ENCODE measurements around the gene INHBE. TPM values are rescaled to one million over a fixed set of nuclear protein-coding genes. Genes with fewer than 3 reads are reported as not detected.
"Not testable (repeated sequence)": the region's sequence is repeated elsewhere in the genome, so short reads cannot be mapped to it uniquely, and the experiment has no call there.

Gene INHBE
- total and polyA plus RNA-seq, 4 donors = 17.6 to 181 (median 110) TPM

- H3K27me3 ChIP-seq (ENCODE audit: control insufficient read depth in 4 of 4, insufficient read depth in 4 of 4, low read length in 3 of 4) = no peaks in the 10 kb centered on the region
- H3K4me3 ChIP-seq (ENCODE audit: low read depth in 1 of 3, low read length in 3 of 3) = no peak overlapping the region
- H3K4me1 ChIP-seq (ENCODE audit: control insufficient read depth in 4 of 4, insufficient read depth in 4 of 4, low read length in 3 of 4) = no peaks in the 10 kb centered on the region
- no peak overlapping the region for H3K9ac ChIP-seq (ENCODE audit: low read depth in 1 of 2, low read length in 2 of 2)
- no peak for DNase-seq (ENCODE audit: low spot score)
- H3K9me3 ChIP-seq (ENCODE audit: control insufficient read depth in 4 of 4, low read length in 3 of 4) = no peaks in the 10 kb centered on the region
- no peak for TF ChIP-seq NR2F2 (IDR thresholded peaks at IDR 0.05)
- TF ChIP-seq, protein P1, sequence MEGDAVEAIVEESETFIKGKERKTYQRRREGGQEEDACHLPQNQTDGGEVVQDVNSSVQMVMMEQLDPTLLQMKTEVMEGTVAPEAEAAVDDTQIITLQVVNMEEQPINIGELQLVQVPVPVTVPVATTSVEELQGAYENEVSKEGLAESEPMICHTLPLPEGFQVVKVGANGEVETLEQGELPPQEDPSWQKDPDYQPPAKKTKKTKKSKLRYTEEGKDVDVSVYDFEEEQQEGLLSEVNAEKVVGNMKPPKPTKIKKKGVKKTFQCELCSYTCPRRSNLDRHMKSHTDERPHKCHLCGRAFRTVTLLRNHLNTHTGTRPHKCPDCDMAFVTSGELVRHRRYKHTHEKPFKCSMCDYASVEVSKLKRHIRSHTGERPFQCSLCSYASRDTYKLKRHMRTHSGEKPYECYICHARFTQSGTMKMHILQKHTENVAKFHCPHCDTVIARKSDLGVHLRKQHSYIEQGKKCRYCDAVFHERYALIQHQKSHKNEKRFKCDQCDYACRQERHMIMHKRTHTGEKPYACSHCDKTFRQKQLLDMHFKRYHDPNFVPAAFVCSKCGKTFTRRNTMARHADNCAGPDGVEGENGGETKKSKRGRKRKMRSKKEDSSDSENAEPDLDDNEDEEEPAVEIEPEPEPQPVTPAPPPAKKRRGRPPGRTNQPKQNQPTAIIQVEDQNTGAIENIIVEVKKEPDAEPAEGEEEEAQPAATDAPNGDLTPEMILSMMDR (IDR thresholded peaks at IDR 0.05; ENCODE audit: low read depth, low read length, missing input control) = no peak
- TF ChIP-seq GABPA (IDR thresholded peaks at IDR 0.05 in 1 of 2, conservative IDR thresholded peaks at IDR 0.05 in 1 of 2) = no peak
- TF ChIP-seq SP1 (IDR thresholded peaks at IDR 0.05) = no peak
- TF ChIP-seq TAF1 (conservative IDR thresholded peaks at IDR 0.05) = no peak
- no peak for TF ChIP-seq HNF4G (IDR thresholded peaks at IDR 0.05)
- TF ChIP-seq RAD21 (IDR thresholded peaks at IDR 0.05) = no peak
- no peak for TF ChIP-seq YY1 (IDR thresholded peaks at IDR 0.05)
- TF ChIP-seq, protein P2, sequence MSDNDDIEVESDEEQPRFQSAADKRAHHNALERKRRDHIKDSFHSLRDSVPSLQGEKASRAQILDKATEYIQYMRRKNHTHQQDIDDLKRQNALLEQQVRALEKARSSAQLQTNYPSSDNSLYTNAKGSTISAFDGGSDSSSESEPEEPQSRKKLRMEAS (IDR thresholded peaks at IDR 0.05) = no peak
- no peak for TF ChIP-seq JUND (IDR thresholded peaks at IDR 0.05)
- no peak for TF ChIP-seq FOXA1 (IDR thresholded peaks at IDR 0.05)
- TF ChIP-seq, protein P3, sequence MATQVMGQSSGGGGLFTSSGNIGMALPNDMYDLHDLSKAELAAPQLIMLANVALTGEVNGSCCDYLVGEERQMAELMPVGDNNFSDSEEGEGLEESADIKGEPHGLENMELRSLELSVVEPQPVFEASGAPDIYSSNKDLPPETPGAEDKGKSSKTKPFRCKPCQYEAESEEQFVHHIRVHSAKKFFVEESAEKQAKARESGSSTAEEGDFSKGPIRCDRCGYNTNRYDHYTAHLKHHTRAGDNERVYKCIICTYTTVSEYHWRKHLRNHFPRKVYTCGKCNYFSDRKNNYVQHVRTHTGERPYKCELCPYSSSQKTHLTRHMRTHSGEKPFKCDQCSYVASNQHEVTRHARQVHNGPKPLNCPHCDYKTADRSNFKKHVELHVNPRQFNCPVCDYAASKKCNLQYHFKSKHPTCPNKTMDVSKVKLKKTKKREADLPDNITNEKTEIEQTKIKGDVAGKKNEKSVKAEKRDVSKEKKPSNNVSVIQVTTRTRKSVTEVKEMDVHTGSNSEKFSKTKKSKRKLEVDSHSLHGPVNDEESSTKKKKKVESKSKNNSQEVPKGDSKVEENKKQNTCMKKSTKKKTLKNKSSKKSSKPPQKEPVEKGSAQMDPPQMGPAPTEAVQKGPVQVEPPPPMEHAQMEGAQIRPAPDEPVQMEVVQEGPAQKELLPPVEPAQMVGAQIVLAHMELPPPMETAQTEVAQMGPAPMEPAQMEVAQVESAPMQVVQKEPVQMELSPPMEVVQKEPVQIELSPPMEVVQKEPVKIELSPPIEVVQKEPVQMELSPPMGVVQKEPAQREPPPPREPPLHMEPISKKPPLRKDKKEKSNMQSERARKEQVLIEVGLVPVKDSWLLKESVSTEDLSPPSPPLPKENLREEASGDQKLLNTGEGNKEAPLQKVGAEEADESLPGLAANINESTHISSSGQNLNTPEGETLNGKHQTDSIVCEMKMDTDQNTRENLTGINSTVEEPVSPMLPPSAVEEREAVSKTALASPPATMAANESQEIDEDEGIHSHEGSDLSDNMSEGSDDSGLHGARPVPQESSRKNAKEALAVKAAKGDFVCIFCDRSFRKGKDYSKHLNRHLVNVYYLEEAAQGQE (IDR thresholded peaks at IDR 0.05) = no peak
- WGBS = 98% methylated on average over 4 of the region's 4 CpGs
- no peak overlapping the region for H3K27ac ChIP-seq (ENCODE audit: low read depth in 1 of 2, low read length in 2 of 2)
- H3K36me3 ChIP-seq (ENCODE audit: control insufficient read depth in 4 of 4, insufficient read depth in 3 of 4, low read depth in 1 of 4, low read length in 3 of 4) = peaks cover 0 to 10% (median 5%) of the 10 kb centered on the region in 4 donors
Measured at GRCh38 chr12:57410534-57410933, 44.6 kb upstream of the INHBE start.

DNA sequence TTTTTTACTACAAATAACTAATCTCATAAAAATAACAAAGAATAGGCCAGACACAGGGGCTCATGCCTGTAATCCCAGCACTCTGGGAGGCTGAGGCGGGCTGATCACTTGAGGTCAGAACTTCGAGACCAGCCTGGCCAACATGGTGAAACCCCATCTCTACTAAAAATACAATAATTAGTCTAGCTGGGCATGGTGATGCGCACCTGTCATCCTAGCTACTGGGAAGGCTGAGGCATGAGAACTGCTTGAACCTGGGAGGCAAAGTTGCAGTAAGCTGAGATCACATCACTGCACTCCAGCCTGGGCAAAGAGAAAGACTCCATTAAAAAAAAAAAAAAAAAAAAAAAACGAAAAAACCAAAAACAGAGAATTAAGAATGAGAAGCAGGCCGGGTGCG, 40.9 kb upstream of the INHBE start:
- WGBS = 90% methylated on average over 6 of the region's 6 CpGs
- not testable (repeated sequence) for H3K36me3 ChIP-seq (ENCODE audit: control insufficient read depth in 4 of 4, insufficient read depth in 3 of 4, low read depth in 1 of 4, low read length in 3 of 4); H3K9ac ChIP-seq (ENCODE audit: low read depth in 1 of 2, low read length in 2 of 2); DNase-seq (ENCODE audit: low spot score); H3K9me3 ChIP-seq (ENCODE audit: control insufficient read depth in 4 of 4, low read length in 3 of 4); H3K4me3 ChIP-seq (ENCODE audit: low read depth in 1 of 3, low read length in 3 of 3); H3K27ac ChIP-seq (ENCODE audit: low read depth in 1 of 2, low read length in 2 of 2); H3K27me3 ChIP-seq (ENCODE audit: control insufficient read depth in 4 of 4, insufficient read depth in 4 of 4, low read length in 3 of 4)
- H3K4me1 ChIP-seq (ENCODE audit: control insufficient read depth in 4 of 4, insufficient read depth in 4 of 4, low read length in 3 of 4) = peaks cover 5 to 14% (median 10%) of the 10 kb centered on the region in 4 donors

- 98% methylated on average over 2 of the region's 2 CpGs for WGBS
- Histone ChIP-seq H3K27ac (ENCODE audit: low read depth in 1 of 2, low read length in 2 of 2) (no peak overlapping the region), H3K4me3 (ENCODE audit: low read depth in 1 of 3, low read length in 3 of 3) (no peak overlapping the region), H3K9ac (ENCODE audit: low read depth in 1 of 2, low read length in 2 of 2) (no peak overlapping the region), H3K9me3 (ENCODE audit: control insufficient read depth in 4 of 4, low read length in 3 of 4) (no peaks in the 10 kb centered on the region), H3K36me3 (ENCODE audit: control insufficient read depth in 4 of 4, insufficient read depth in 3 of 4, low read depth in 1 of 4, low read length in 3 of 4) (peaks cover 0 to 7% (median 3%) of the 10 kb centered on the region in 4 donors), H3K27me3 (ENCODE audit: control insufficient read depth in 4 of 4, insufficient read depth in 4 of 4, low read length in 3 of 4) (no peaks in the 10 kb centered on the region), H3K4me1 (ENCODE audit: control insufficient read depth in 4 of 4, insufficient read depth in 4 of 4, low read length in 3 of 4) (peaks cover 5 to 21% (median 13%) of the 10 kb centered on the region in 4 donors)
- no peak for TF ChIP-seq RAD21 (IDR thresholded peaks at IDR 0.05)
- no peak for TF ChIP-seq RXRA (IDR thresholded peaks at IDR 0.05)
- TF ChIP-seq YY1 (IDR thresholded peaks at IDR 0.05) = no peak
- TF ChIP-seq, protein P2 (IDR thresholded peaks at IDR 0.05) = no peak
- TF ChIP-seq JUND (IDR thresholded peaks at IDR 0.05) = no peak
- TF ChIP-seq, protein P3 (IDR thresholded peaks at IDR 0.05) = no peak
- no peak for TF ChIP-seq SP1 (IDR thresholded peaks at IDR 0.05)
- TF ChIP-seq TAF1 (conservative IDR thresholded peaks at IDR 0.05) = no peak
- no peak for TF ChIP-seq NR2F2 (IDR thresholded peaks at IDR 0.05)
- TF ChIP-seq, protein P1 (IDR thresholded peaks at IDR 0.05; ENCODE audit: low read depth, low read length, missing input control) = no peak
- DNase-seq (ENCODE audit: low spot score) = no peak
Measured at GRCh38 chr12:57415088-57415487, 40.0 kb upstream of the INHBE start.
